Right cardiac atrium (tissue), 5 donors: Measurements from ENCODE around the gene PDE4D. TPM values are rescaled to one million over a fixed set of nuclear protein-coding genes. Genes with fewer than 3 reads are reported as not detected.

Experiments used
- ATAC-seq, 2 donors: fragments of 200-7000 bp; cut with Tn5 transposase; one replicate each; pipeline versions ENCODE4 v1.8.0 to v1.9.1; 2020; ENCODE audit warnings: moderate library complexity in 2 of 2, mild to moderate bottlenecking in 1 of 2
- DNase-seq, 3 donors: peaks; one replicate each; pipeline ENCODE4 v3.0.0-alpha.2; 2020
- H3K27ac ChIP-seq: one replicate; pipeline ENCODE4 v1.5.1; 2013; ENCODE audit warnings: mild to moderate bottlenecking, low read length, control low read depth, moderate library complexity
- H3K27me3 ChIP-seq: one replicate; pipeline ENCODE4 v1.6.1; 2013; ENCODE audit not compliant: control insufficient read depth, insufficient read depth
- H3K4me1 ChIP-seq: one replicate; pipeline ENCODE4 v1.6.1; 2013; ENCODE audit warnings: low read length; ENCODE audit not compliant: control insufficient read depth, insufficient read depth
- H3K4me3 ChIP-seq: one replicate; pipeline ENCODE4 v1.5.1; 2013; ENCODE audit warnings: low read length, control low read depth
- H3K9me3 ChIP-seq: one replicate; pipeline ENCODE4 v1.6.1; 2013; ENCODE audit warnings: low read length; ENCODE audit not compliant: control insufficient read depth
- WGBS: extraction: QIAGEN DNeasy Blood & Tissue Kit; methylation state at CpG from one replicate; pipeline ENCODE4 v1.1.7; 2013; 5-methylcytosine and 5-hydroxymethylcytosine counted together
- intact Hi-C, 4 donors: fragments of 100-400 bp; cut with DNase I; formaldehyde crosslinking; loops; one replicate each; pipeline versions ENCODE4 v1.11.0 to v1.14.0; 2022 to 2023
- polyA plus RNA-seq: library from polyadenylated mRNA; stranded (reverse); fragments of 200-250 nt; gene quantifications from one replicate; pipeline ENCODE4 v1.2.3, GENCODE V29; 2013
- total RNA-seq, 4 donors: library from RNA; stranded (reverse); fragmentation: NEBNext Ultra II Directional; extraction: Animal tissue kit (Norgen Biotek cat#: 25700); gene quantifications; one replicate each; pipeline ENCODE4 v1.2.1, GENCODE V29; 2021
- donor health status: healthy with polysubstance abuse.
- donor health status: DM: no; HTN: yes; CAD: no.
- donor health status: DM: no; HTN: no; CAD: no.
- donor health status: DM: no; HTN: yes; CAD: no; lungs with severe emphysema.
- donor health status: DM: yes; HTN: yes; CAD: no.

PDE4D gene
- total and polyA plus RNA-seq, 5 donors, result 13.2 to 104 (median 38.8) TPM

DNA sequence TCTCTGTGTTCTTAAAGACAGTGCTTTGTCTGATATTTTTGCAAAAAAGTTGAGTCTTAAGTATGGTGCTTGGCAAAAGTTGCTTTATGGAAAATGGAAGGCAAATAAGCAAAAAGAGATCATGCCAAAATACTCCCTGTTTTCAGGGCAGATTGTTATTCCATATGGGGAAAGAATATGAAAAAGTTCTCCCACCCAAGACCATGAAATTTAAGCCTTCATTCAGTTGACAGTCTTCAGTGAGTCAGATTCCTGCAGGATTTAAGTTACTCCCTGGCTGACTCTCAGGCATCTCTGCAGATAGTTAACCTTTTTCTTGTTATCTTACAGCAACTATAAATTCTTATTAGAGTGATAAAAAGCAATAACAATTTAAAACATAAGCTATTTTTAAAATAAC lies 601.6 kb downstream of the PDE4D start:
- intact Hi-C loops, result no loop called here
- no peak for DNase-seq
- no peak for ATAC-seq

DNA sequence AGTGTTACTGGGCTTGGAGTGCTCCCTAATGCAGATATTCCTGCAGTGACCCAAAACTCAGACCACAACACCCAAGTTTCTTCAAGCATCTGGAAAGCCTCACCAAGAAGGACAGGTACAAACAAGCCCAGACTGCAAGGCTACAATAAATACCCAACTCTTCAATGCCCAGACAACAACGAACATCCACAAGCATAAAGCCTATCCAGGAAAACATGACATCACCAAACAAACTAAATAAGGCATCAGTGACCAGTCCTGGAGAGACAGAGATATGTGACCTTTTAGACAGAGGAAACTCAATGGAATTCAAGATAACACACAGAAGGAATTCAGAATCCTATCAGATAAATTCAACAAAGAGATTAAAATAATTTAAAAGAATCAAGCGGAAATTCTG lies 605.6 kb downstream of the PDE4D start:
- Histone ChIP-seq H3K27ac (no peak overlapping the region), H3K27me3 (no peaks in the 10 kb centered on the region), H3K9me3 (no peaks in the 10 kb centered on the region), H3K4me1 (peaks cover 1% of the 10 kb centered on the region), H3K4me3 (no peak overlapping the region)
- intact Hi-C loops, result loop anchor here in 1 of 4 donors (10.0 kb wide), 1 partner anchor 67 kb away; no protein-coding TSS in a partner anchor
- peak in 1 of 2 donors; percentile 42 for ATAC-seq
- WGBS, result 59% methylated on average over 2 of the region's 2 CpGs
- DNase-seq, result no peak

More for the DNA sequence above, 601.6 kb downstream of the PDE4D start:
- no peak overlapping the region for H3K4me3 ChIP-seq
- H3K27ac ChIP-seq, result no peak overlapping the region
- no peaks in the 10 kb centered on the region for H3K4me1 ChIP-seq
- no peaks in the 10 kb centered on the region for H3K9me3 ChIP-seq
- no peaks in the 10 kb centered on the region for H3K27me3 ChIP-seq

DNA sequence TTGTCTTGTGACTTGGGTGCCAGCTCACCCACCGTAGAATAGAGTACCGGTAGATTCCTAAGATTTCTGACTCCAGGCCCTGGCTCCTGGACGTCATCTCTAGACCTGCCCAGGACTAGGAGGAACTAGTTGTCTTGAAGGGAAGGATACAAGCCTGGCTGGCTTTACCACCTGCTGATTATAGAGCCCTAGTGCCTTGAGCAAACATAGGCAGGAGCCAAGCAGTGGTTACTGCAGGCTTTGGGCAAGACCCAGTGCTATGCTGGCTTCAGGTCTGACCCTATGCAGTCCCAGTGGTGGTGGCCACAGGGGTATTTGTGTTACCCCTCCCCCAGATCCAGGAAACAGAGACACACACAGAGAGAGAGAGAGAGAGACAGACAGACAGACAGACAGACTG lies 606.2 kb downstream of the PDE4D start:
- Histone ChIP-seq H3K27me3 (no peaks in the 10 kb centered on the region), H3K27ac (no peak overlapping the region), H3K9me3 (no peaks in the 10 kb centered on the region), H3K4me3 (no peak overlapping the region), H3K4me1 (peaks cover 1% of the 10 kb centered on the region)
- DNase-seq (no peak), ATAC-seq (peak in 1 of 2 donors; percentile 39)
- 90% methylated on average over 3 of the region's 3 CpGs for WGBS
- intact Hi-C loops, result loop anchor here in 1 of 4 donors (10.0 kb wide), 1 partner anchor 67 kb away; no protein-coding TSS in a partner anchor

DNA sequence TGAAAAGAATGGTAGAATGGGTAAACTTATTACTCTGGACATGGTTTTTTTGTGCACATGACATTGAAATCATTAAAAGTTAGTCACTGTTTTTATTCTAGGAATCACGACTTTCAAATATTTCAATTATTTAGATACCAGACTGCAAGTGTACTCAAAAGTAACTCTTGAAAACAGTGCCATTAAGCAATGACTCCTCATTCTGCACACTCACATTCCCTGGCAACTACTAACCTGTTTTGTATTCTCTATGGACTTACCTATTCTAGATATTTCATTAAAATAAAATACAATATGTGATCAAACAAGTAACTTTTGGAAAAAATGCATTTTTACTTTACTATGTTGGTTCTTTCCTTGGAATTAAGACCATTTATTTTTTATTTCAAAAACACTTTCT lies 607.0 kb downstream of the PDE4D start:
- intact Hi-C loops, result loop anchor here in 1 of 4 donors (10.0 kb wide), 1 partner anchor 68 kb away; no protein-coding TSS in a partner anchor
- Histone ChIP-seq H3K27me3 (no peaks in the 10 kb centered on the region), H3K27ac (no peak overlapping the region), H3K4me1 (peaks cover 1% of the 10 kb centered on the region), H3K9me3 (no peaks in the 10 kb centered on the region), H3K4me3 (no peak overlapping the region)
- ATAC-seq (no peak), DNase-seq (no peak)
- WGBS, result 55% methylated on average over 1 of the region's 1 CpG

DNA sequence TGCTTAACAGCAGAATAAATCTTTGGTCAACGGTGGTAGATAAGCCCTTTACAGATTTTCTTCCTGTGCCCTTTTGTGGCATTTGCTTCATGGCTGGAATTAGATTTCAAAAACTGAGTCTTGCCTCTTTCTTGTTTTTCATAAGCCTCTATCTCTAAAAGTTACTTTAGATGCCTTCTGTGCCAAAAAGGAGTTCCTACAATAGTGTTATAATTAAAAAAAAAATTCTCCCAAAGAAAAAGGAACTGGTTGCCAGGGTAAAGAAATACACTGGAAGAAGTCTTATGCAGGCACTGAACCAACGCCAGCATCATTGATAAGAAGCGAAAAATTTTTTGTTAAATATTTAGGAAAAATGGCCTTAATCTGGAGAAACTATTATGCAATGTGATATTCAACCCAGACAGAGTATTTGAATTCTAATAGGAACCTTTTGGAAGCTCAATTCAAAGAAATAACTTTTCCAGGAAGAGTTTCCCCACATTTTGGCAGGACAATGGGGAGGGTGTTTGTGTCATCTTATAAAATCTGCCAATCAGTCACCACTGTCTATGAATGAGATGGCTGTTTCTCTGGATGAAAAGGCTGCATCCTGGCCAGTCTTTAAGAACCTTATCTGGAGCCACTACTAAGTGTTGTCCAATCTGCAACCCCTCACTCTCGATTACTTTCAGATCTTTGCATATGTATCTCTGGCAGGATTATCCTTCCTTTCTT lies 608.1 kb downstream of the PDE4D start:
- no peak overlapping the region for H3K27ac ChIP-seq
- H3K4me3 ChIP-seq, result no peak overlapping the region
- ATAC-seq, result peak; percentile 76 to 83
- intact Hi-C loops, result loop anchor here in 1 of 4 donors (10.0 kb wide), 1 partner anchor 69 kb away; no protein-coding TSS in a partner anchor
- DNase-seq, result peak in 1 of 3 donors; percentile 24
- H3K27me3 ChIP-seq, result no peaks in the 10 kb centered on the region
- H3K4me1 ChIP-seq, result peaks cover 1% of the 10 kb centered on the region
- no peaks in the 10 kb centered on the region for H3K9me3 ChIP-seq
- WGBS, result 63% methylated on average over 4 of the region's 4 CpGs

DNA sequence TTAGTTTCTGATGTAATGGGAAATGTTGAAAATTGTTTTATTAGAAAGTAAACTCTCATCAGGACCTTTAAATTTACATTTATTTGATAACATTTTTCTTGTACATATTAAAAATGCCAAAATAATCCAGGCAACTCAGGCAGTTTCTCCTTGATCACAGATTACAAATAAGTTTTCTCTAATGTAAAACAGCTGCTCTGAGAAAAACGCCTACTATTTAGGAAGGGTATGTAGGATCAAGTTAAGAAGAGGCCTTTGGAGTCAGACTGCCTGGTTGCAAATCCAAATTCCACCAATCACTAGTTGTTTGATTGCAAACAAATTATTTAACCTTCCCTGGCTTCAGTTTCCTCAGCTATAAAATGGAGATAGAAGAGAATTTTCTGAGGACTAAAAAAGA lies 610.8 kb downstream of the PDE4D start:
- H3K9me3 ChIP-seq, result no peaks in the 10 kb centered on the region
- H3K27me3 ChIP-seq, result no peaks in the 10 kb centered on the region
- ATAC-seq (no peak), DNase-seq (no peak)
- H3K27ac ChIP-seq, result no peak overlapping the region
- WGBS, result 66% methylated on average over 1 of the region's 1 CpG
- H3K4me1 ChIP-seq, result peaks cover 3% of the 10 kb centered on the region
- intact Hi-C loops, result loop anchor here in 1 of 4 donors (10.0 kb wide), 1 partner anchor 72 kb away; no protein-coding TSS in a partner anchor
- no peak overlapping the region for H3K4me3 ChIP-seq

DNA sequence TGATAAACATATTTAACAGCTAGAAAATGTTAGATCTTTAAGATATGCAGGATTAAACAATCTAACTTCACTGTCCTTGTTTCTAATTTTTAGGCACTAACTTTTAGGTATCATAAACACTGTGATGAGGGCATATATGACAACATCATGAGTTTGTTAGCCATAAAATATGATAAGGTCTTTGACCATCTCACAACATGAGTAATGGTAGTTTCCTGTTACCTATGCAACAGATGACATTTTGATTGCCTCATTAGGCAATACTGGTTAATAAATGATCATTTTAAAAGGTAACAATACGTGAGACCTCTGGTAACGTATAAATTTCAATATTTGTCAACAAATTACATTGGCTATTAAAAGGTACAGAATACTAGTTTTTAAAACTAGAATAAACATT lies 613.5 kb downstream of the PDE4D start:
- Histone ChIP-seq H3K4me3 (no peak overlapping the region), H3K9me3 (no peaks in the 10 kb centered on the region), H3K27me3 (no peaks in the 10 kb centered on the region), H3K4me1 (peaks cover 3% of the 10 kb centered on the region), H3K27ac (no peak overlapping the region)
- no peak for DNase-seq
- 96% methylated on average over 2 of the region's 2 CpGs for WGBS
- no peak for ATAC-seq
- intact Hi-C loops, result loop anchor here in 1 of 4 donors (10.0 kb wide), 1 partner anchor 75 kb away; no protein-coding TSS in a partner anchor

DNA sequence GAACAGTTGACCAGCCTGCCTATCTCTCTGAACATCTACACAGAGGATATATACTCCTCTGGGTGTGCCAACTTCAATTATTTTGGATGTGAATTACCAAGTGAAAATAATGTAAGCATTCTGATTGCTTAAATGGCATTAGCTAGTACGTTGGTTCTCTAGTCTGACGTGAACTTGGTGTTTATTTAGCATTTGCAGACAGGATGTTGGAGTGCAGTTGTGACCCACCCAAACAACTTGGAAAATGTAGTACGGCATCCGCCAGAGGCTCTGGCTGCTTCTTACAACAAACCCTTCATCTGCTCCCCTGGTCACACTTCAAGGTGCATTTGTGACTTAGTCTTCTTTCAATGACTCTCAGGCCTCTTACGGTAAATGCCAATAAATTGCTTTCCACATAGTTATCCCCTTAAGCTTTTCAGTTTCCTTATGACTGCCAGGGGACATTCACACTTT lies 616.6 kb downstream of the PDE4D start:
- H3K9me3 ChIP-seq, result no peaks in the 10 kb centered on the region
- WGBS, result 41% methylated on average over 5 of the region's 5 CpGs
- ATAC-seq (peak; percentile 75 to 89), DNase-seq (peak in 2 of 3 donors; percentile 32 to 67)
- H3K4me1 ChIP-seq, result peaks cover 2% of the 10 kb centered on the region
- no peak overlapping the region for H3K4me3 ChIP-seq
- no peak overlapping the region for H3K27ac ChIP-seq
- no peaks in the 10 kb centered on the region for H3K27me3 ChIP-seq
- intact Hi-C loops, result no loop called here

DNA sequence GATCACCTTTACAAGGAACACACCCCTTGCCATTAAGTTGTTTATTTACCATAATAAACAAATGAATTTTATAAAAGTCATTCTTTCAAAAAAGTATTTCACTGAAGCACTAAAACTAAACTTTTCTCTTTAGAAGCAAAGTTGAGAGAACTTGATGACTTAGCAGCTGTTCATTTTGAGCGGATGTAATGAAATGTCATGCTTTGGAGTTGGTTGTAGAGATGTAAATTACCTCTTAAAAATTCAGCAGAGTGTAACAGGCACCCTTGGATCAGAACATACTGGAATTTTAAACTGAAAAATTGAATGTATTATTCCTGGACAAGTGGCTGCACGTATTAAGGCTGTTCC lies 617.2 kb downstream of the PDE4D start:
- Histone ChIP-seq H3K4me3 (peak overlapping the region; percentile 92), H3K4me1 (peaks cover 2% of the 10 kb centered on the region), H3K27ac (peak overlapping the region; percentile 92), H3K27me3 (no peaks in the 10 kb centered on the region), H3K9me3 (no peaks in the 10 kb centered on the region)
- intact Hi-C loops, result no loop called here
- no peak for DNase-seq
- peak in 1 of 2 donors; percentile 22 for ATAC-seq
- WGBS, result 42% methylated on average over 2 of the region's 2 CpGs

DNA sequence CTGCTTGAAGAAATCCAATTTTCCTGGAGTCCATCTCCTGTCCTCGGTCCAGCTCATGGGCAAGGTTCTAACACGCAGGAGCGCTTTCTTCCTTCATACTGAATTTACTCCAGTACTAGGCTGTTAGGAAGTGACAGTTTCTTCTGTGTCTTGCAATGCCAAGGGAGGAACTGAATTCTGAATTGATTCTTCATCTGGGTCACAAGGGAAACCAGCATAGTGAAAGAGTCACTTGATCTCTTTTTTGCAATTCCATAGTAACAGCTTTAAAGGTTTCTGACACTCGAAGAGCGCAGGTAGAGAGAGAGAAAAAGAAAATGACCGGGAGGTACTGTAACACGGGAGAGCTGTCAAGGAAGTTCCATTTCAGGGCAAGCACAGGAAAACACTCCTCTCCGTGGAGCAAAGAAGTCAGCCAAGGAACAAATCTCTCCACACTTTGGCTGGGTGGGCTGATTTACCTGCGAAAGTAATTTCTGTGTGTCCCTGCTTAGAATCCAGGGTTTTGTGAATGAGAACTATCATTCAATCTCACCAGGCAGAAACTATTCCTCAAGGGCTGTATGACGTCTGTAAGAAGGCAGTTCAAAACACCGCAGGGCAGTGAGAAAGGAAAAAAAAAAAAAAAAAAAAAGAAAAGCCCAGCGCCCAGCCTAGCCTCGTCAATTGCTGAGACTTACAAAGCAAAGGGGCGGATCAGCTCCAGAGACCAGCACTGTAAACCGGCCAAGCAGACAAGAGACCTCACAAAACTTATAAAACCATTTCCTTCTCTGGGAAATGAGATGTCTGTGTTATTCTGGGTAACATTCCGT lies 617.8 kb downstream of the PDE4D start:
- 7% methylated on average over 16 of the region's 16 CpGs for WGBS
- intact Hi-C loops, result no loop called here
- peak; percentile 92 to 93 for ATAC-seq
- Histone ChIP-seq H3K27me3 (no peaks in the 10 kb centered on the region), H3K27ac (peak overlapping the region; percentile 92), H3K4me3 (peak overlapping the region; percentile 92), H3K9me3 (no peaks in the 10 kb centered on the region), H3K4me1 (peaks cover 2% of the 10 kb centered on the region)
- DNase-seq, result peak; percentile 50 to 77 (median 64)

DNA sequence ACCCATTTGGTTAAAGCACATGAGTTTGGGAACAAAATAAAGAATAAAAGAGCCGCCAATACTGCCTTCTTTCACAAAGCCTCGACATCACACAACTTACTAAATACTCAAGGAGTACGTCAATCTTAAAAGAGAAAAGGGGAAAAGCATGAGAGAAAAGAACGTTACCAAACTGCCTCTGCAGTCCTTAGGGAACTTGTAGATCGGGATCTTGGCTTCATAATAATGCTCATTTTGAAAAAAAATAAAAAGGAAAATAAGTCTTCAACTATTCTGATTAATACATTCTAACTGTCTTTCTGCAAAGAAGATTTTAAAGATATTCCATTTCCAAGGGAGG lies 618.4 kb downstream of the PDE4D start:
- H3K9me3 ChIP-seq, result no peaks in the 10 kb centered on the region
- WGBS, result 18% methylated on average over 5 of the region's 5 CpGs
- no peak for ATAC-seq
- H3K27me3 ChIP-seq, result no peaks in the 10 kb centered on the region
- DNase-seq, result no peak
- no peak overlapping the region for H3K27ac ChIP-seq
- peak overlapping the region; percentile 92 for H3K4me3 ChIP-seq
- intact Hi-C loops, result no loop called here
- peaks cover 2% of the 10 kb centered on the region for H3K4me1 ChIP-seq
